Thyroid gland (tissue), 4 donors: ENCODE results near the gene PKIG. TPM values are rescaled to one million over a fixed set of nuclear protein-coding genes. Genes with fewer than 3 reads are reported as not detected.
A peak's percentile ranks its signal among the peaks of the same experiment; 100 is the strongest.
"Not testable (repeated sequence)": the region's sequence is repeated elsewhere in the genome, so short reads cannot be mapped to it uniquely, and the experiment has no call there.

Source experiments
- DNase-seq, 2 donors: peaks; one replicate each; pipeline ENCODE4 v3.0.0-alpha.2; 2019
- H3K27ac ChIP-seq, 3 donors: fragments of 200-600 bp; sonication (generic); 1 replicate in 2 of 3; 2 replicates in 1 of 3; pipeline ENCODE4 v1.5.1; 2016 to 2019; ENCODE audit warnings: mild to moderate bottlenecking in 1 of 3, moderate library complexity in 1 of 3
- H3K27me3 ChIP-seq: fragments of 200-600 bp; sonication (generic); one replicate; pipeline ENCODE4 v1.5.1; 2019
- H3K36me3 ChIP-seq, 2 donors: fragments of 200-600 bp; sonication (generic); one replicate each; pipeline ENCODE4 v1.5.1; 2016 to 2019
- H3K4me1 ChIP-seq, 2 donors: fragments of 200-600 bp; sonication (generic); one replicate each; pipeline ENCODE4 v1.5.1; 2017 to 2019
- H3K4me3 ChIP-seq, 3 donors: fragments of 200-600 bp; sonication (generic); replicated peaks in 1 of 3; 1 replicate in 2 of 3; 2 replicates in 1 of 3; pipeline ENCODE4 v1.5.1; 2016; ENCODE audit warnings: mild to moderate bottlenecking in 1 of 3
- H3K9me3 ChIP-seq: fragments of 200-600 bp; sonication (generic); one replicate; pipeline ENCODE4 v1.5.1; 2017
- POLR2A ChIP-seq, 2 donors: fragments of 450-650 bp; IDR thresholded peaks; one replicate each; pipeline ENCODE4 v1.6.1; 2017; ENCODE audit warnings: antibody characterized with exemption in 2 of 2, mild to moderate bottlenecking in 2 of 2, moderate library complexity in 1 of 2
- WGBS, 2 donors: methylation state at CpG; one replicate each; pipeline ENCODE4 v1.1.5; 2017; 5-methylcytosine and 5-hydroxymethylcytosine counted together
- intact Hi-C: fragments of 100-400 bp; cut with DNase I; formaldehyde crosslinking; loops from one replicate; pipeline ENCODE4 v1.15.1; 2023
- total RNA-seq, 4 donors: library from RNA; depleted of rRNA; stranded (reverse); fragments of >200 nt; gene quantifications; one replicate each; pipeline ENCODE4 v1.2.3, GENCODE V29; 2016
- TF ChIP-seq, protein P1 (sequence below), 6 experiments: fragments of 200-600 bp in 3 of 6; fragments of 450-650 bp in 3 of 6; sonication (generic) in 3 of 6; IDR thresholded peaks; one replicate each; pipeline ENCODE4 v1.5.1; 2016 to 2019; ENCODE audit warnings: antibody characterized with exemption in 6 of 6, mild to moderate bottlenecking in 2 of 6, inconsistent platforms in 1 of 6, moderate library complexity in 1 of 6

PKIG gene
- total RNA-seq, 4 donors from 2014 or later, result 108 to 145 (median 111) TPM

DNA sequence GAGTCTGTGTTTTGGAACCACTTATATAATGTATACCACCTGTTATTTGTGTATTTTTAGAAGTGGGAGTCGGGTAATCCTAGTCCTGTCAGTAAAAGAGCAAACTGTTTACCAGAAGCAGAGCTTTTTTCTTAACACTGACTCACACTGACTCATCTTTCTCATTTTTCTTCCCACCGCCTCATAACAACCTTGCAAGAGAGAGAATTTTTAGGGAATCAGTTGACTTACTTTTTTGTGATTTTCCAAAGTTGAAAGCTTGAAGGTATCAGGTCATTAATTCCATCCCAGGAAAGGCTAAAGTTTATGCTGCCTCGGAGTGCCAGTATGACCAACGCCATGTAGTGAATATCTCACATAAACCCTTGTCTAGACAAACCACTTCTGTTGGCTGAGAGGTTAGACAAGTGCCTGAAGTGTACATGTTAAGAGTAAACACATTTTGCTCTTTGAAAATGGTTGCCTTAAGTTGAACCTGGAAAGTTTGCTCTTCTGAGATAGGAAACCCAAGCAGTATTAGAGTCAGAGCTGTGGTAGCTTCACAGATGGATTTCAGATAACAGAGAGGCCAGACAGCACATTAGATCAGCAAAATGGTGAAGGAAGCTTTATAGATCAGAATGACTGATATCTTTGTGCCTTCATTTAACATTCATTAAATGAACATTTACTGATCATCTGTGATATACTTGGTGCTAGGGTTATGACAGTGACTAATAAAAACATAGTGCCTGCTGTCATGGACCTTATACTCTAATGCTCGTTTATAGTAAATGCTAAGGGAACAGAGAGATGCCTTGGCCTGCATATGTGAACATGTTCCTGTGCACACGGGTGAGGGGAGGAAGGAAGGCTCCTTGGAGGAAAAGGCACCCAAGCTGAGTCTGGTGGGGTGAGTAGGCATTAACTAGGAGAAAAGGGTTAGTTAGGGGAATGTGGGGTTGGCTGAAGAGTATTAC is 29.1 kb upstream of the PKIG start:
- H3K27me3 ChIP-seq, result no peaks in the 10 kb centered on the region
- WGBS, 2 donors, result 44 to 46% methylated on average over 6 of the region's 6 CpGs
- H3K4me3 ChIP-seq, result no peak overlapping the region
- DNase-seq, result peak; percentile 42 to 53
- H3K36me3 ChIP-seq, result no peaks in the 10 kb centered on the region
- TF ChIP-seq POLR2A (IDR thresholded peaks at IDR 0.05), result peak in 1 of 2 donors; percentile 21
- TF ChIP-seq, protein P1, sequence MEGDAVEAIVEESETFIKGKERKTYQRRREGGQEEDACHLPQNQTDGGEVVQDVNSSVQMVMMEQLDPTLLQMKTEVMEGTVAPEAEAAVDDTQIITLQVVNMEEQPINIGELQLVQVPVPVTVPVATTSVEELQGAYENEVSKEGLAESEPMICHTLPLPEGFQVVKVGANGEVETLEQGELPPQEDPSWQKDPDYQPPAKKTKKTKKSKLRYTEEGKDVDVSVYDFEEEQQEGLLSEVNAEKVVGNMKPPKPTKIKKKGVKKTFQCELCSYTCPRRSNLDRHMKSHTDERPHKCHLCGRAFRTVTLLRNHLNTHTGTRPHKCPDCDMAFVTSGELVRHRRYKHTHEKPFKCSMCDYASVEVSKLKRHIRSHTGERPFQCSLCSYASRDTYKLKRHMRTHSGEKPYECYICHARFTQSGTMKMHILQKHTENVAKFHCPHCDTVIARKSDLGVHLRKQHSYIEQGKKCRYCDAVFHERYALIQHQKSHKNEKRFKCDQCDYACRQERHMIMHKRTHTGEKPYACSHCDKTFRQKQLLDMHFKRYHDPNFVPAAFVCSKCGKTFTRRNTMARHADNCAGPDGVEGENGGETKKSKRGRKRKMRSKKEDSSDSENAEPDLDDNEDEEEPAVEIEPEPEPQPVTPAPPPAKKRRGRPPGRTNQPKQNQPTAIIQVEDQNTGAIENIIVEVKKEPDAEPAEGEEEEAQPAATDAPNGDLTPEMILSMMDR (IDR thresholded peaks at IDR 0.05), result no peak
- peaks cover 19 to 30% of the 10 kb centered on the region in 2 donors for H3K4me1 ChIP-seq
- intact Hi-C loops, result no loop called here
- peak overlapping the region; percentile 1 to 64 (median 51) for H3K27ac ChIP-seq
- no peaks in the 10 kb centered on the region for H3K9me3 ChIP-seq

DNA sequence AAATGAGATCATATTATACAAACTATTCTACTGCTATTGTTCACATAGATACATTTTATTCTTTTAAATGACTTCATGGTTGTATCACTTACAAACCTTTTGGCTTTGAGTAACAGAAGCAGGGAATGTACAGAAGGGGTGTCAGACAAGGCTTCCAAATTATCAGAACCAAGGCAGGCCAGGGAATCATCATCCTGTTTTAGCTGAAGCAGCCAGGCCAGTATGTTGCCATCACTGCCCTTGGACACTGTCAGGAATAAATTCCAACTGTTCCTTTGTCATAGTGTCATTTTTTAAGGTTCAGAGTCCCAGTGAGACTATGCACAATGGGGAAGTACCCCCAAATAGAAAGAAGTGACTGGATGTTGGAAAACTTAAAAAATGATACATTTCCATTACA is 23.1 kb upstream of the PKIG start:
- no peaks in the 10 kb centered on the region for H3K9me3 ChIP-seq

DNA sequence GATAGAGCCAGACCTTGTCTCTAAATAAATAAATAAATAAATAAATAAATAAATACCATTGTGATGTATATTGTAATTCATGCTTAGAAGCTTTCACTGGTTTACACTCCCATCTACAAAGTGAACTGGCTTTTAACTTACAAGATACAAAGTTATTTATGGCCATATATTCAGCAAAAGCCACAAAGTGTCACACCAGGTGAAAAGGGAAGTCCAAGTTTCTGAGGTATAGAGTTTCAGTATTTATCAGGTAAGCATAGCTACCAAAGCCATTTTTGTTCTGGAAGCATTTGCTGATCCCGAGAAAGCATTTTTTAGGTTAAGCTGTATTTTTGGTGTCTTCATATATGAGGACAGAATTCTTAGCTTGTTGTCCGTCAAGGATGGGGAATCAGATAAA is 22.1 kb upstream of the PKIG start:
- intact Hi-C loops, result no loop called here
- no peaks in the 10 kb centered on the region for H3K4me1 ChIP-seq
- TF ChIP-seq, protein P1 (IDR thresholded peaks at IDR 0.05), result no peak
- TF ChIP-seq POLR2A (IDR thresholded peaks at IDR 0.05), result no peak
- H3K27me3 ChIP-seq, result no peaks in the 10 kb centered on the region
- no peak for DNase-seq
- H3K4me3 ChIP-seq, result no peak overlapping the region
- H3K36me3 ChIP-seq, result no peaks in the 10 kb centered on the region
- 94 to 98% methylated on average over 2 of the region's 2 CpGs for WGBS, 2 donors
- no peaks in the 10 kb centered on the region for H3K9me3 ChIP-seq
- no peak overlapping the region for H3K27ac ChIP-seq

More for the DNA sequence above, 23.1 kb upstream of the PKIG start:
- TF ChIP-seq, protein P1 (IDR thresholded peaks at IDR 0.05), result no peak
- TF ChIP-seq POLR2A (IDR thresholded peaks at IDR 0.05), result no peak
- peaks cover 0 to 5% of the 10 kb centered on the region in 2 donors for H3K4me1 ChIP-seq
- H3K27ac ChIP-seq, result no peak overlapping the region
- intact Hi-C loops, result no loop called here
- no peaks in the 10 kb centered on the region for H3K27me3 ChIP-seq
- H3K36me3 ChIP-seq, result no peaks in the 10 kb centered on the region
- no peak overlapping the region for H3K4me3 ChIP-seq
- DNase-seq, result no peak

DNA sequence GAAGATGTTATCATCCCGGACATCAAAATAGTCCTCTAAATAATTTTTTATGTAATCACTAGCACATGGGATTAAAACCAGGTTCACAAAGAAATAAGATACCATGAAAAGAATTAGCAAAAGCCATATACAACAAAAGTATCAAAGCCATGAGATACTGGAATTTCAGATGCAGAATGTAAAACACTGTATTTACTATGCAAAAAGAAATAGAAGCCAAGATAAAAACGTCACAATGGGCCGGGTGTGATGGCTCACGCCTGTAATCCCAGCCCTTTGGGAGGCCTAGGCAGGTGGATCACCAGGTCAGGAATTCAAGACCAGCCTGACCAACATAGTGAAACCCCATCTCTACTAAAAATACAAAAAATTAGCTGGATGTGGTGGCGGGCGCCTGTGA is 21.6 kb upstream of the PKIG start:
- WGBS, 2 donors, result 91 to 94% methylated on average over 6 of the region's 6 CpGs
- H3K27ac ChIP-seq, H3K4me3 ChIP-seq, DNase-seq, intact Hi-C loops, H3K4me1 ChIP-seq, H3K27me3 ChIP-seq, H3K36me3 ChIP-seq, H3K9me3 ChIP-seq: not testable (repeated sequence)

DNA sequence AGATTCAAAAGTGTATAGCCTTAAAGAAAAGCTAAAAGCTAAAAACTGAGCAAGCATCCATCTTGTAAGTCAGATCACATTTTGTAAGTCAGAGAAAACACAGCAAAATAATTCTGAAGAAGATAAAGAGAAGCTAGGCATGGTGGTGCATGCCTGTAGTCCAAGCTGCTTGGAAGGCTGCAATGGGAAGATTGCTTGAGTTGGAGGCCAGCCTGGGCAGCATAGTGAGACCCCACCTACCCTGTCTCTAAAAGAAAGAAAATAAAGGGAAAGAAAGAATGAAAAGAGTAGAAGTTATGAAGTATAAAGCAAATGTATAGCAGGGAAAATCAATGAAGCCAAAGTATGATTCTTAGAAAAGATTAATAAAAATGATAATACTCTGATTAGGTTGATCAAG is 20.5 kb upstream of the PKIG start:
- H3K9me3 ChIP-seq, result no peaks in the 10 kb centered on the region
- no peak for DNase-seq
- intact Hi-C loops, result no loop called here
- no peaks in the 10 kb centered on the region for H3K27me3 ChIP-seq
- no peak overlapping the region for H3K27ac ChIP-seq
- no peaks in the 10 kb centered on the region for H3K36me3 ChIP-seq
- no peak for TF ChIP-seq POLR2A (IDR thresholded peaks at IDR 0.05)
- TF ChIP-seq, protein P1 (IDR thresholded peaks at IDR 0.05), result no peak
- H3K4me1 ChIP-seq, result no peaks in the 10 kb centered on the region
- H3K4me3 ChIP-seq, result no peak overlapping the region
